Activated effector memory CD4-positive, alpha-beta T cell treated with Interleukin-2 at 50 U/mL for 16 hours (primary cell): ENCODE measurements around the gene KLC4.
"Not testable (repeated sequence)": the region's sequence is repeated elsewhere in the genome, so short reads cannot be mapped to it uniquely, and the experiment has no call there.

Experiments
- DNase-seq: peaks from one replicate; pipeline ENCODE4 v3.0.0-alpha.2; 2020

The KLC4 gene

DNA sequence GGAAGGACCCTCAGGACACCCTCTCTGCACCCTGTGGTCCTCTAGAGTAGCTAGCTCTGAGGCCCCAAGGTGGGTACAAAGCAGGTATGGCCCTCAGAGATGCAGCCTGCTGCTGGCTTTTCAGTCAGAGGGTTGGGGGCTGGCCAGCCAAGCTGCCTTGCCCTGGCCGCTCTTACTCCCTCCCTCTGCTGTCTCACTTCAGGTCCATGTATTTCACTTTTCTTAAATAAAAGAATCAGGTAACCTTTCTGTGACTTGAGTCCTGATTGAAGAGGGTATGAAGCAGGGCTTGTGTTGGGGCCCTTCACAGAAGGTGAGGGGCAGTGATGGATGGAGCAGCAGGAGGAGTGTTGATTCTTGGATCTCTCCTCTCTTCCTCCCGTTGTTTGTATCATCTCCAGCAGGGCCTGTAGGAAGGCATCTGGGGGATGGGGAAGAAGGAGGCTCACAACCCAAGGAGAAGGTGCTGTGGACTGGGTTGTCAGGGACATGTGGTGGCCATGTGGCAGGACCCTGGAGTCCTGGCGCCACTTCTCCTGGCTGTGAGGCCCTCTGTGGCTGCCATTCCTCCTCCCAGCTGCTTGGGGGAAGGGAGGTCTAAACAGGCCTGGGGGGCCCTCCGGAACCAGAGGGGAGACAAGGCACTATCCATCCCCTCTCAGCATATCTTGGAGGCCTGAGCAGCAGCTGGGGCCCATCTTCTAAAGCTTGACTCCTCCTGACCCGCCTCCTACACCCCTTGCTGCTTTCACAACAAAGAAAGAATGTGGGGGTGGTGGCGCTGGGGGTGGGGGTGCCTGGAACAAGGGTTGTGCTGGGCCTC lies 15.6 kb downstream of the KLC4 start:
- no peak for DNase-seq

DNA sequence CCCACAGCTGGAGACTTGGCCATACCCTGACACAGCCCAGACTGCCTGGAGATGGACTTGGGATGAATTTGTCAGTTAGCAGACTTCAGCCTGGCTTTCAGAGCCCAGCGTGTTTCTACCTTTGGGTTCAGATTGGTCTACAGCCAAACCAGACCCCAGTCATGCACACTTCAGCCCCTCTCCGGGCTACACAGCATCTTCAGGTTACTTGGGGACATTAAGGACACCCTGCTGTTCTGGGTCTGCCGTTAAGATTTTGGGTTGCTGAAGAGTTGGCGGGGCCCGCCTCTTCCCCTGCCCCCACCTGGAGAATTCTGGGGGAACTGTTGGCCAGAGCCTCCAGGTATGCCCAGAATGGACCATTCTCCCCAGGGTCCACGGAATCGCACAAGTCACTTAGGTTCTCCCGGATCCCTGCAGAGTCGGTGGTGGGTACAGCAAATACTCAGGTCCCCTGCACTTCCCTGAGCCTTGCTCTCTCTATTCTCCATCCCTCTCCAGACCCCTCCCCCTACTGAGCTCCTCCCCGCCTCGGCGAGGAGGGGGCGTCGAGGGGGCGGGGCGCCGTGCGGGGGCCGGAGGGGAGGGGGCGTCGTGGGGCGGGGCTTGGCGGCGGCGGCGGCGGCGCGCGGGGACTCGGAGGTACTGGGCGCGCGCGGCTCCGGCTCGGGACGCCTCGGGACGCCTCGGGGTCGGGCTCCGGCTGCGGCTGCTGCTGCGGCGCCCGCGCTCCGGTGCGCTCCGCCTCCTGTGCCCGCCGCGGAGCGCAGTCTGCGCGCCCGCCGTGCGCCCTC lies 16.4 kb downstream of the KLC4 start, which contains the start of gene PTK7:
PTK7 (plus strand) TSS at position 645 of the 794 bp plus-strand sequence. CDS start 175 bp downstream, outside the sequence.
- DNase-seq = no peak

DNA sequence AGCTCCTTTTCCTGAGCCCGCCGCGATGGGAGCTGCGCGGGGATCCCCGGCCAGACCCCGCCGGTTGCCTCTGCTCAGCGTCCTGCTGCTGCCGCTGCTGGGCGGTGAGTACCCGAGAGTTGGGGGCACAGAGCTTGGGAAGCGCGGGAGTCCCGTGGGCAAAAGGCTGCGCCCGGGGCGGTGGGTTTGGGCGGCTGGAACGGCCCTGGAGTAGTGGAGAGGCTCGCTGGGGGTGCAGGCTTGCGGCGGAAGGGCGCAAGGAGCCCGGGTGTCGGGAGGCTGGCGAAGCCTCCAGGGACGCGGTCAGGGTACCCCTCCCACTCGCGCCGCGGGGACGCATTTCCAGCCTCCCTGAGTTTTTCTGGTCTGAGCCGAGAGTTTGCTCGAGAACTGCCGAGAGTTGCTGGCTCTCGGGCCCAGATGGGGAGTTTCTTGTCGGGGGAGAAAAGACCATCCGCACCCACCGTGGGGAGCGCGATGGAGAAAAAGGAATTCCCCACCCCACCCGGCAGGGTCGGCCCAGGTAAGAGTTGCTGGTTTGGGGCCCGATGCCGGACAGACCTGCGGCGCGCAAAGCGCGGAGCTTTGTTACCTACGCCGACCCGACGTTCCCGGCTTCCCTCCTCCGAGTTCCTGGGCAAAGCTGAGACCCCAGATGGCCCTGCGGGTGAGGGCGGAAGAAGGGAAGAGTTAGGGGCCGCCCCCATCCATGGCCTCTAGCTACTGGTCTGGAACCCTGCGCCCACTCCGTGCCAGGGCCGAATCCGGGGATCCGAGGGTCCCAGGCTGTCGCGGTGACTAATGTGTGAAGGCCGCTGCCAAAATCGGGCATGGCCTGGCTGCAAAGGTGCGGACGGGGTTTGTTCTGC lies 17.3 kb downstream of the KLC4 start:
- no peak for DNase-seq

DNA sequence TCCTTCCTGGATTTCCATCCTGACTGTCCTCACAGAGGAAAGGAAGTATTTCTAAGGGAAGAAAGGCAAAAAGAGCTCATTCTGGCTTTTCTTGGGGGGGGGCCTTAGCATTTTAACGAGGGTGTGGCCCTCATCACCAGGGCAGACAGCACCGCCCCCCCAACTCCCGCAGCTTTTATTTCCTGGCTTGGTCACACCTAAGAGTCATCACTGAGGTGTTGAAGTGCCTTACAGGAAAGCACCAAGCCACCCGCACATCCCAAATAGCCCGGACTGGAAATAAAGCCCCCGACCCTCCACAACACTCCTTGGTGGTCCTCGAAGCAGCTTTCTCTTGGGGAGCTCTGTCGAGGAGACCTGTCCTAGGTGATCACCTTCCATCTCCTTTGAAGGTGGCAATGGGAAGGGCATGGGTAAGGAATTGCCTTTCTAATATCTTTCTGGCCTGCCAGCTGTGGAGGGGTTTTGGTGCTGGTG lies 17.9 kb downstream of the KLC4 start:
- DNase-seq = no peak

DNA sequence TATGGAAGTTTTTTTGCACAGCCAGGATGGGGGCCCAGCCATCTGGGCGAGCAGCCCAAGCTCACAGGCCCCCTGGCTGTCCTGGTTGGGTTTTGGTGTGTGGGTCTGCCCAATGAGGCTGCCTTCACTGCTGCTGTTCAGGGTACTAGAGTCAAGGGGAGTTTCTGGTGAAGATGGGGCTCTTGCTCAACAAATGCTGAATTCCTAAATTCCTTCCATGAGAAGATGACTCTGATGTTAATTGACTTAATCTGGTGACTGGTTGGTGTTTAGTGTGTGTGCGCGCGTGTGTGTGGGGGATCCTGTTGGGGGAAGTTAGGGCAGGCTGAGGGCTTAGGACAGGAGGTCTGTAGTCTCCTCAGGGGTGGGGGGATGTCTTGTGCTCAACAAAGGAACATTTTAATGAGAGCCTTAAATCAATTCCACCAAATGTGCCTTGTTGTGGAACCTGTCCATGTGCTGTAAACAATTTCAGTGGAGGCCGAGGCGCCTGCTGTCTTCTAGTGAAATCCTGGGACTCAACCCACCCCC lies 18.6 kb downstream of the KLC4 start:
- no peak for DNase-seq

DNA sequence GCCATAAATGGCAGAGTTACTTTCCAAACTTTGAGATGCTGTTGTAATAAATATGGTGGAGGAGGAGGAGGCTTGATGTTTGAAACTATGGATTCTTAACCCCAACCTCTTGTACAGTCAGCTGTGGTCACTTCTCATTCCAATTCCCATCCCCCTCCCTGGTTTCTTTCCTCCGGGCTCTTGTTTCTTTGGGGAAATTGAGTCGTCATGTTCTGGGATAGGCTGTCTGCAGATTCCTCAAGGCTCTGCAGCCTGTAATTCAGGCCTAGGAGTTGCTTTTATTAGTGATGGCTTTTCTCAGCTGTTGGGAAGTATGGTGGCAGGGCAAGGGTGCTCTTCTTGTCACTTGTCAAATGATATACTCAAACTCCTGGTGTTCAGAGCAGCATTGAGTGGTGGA lies 19.3 kb downstream of the KLC4 start:
- no peak for DNase-seq

DNA sequence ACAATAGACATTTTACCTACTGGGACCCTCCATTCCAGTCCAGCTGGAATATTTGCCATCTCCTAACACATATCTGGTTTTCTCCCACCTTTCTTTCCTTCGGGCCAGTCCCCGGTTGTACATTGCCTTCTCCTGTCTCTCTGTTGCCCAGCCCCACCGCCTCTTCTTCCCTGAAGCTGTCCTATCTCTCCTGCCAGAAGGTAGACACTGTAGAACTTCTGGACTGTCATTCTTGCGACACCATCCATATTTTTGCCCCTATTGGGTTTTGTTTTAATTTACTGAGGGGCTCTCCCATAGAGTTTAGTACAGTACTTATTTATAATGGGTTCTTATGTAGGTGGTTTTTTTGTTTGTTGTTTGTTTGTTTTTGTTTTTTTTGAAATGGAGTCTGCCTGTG lies 21.6 kb downstream of the KLC4 start:
- DNase-seq = no peak

DNA sequence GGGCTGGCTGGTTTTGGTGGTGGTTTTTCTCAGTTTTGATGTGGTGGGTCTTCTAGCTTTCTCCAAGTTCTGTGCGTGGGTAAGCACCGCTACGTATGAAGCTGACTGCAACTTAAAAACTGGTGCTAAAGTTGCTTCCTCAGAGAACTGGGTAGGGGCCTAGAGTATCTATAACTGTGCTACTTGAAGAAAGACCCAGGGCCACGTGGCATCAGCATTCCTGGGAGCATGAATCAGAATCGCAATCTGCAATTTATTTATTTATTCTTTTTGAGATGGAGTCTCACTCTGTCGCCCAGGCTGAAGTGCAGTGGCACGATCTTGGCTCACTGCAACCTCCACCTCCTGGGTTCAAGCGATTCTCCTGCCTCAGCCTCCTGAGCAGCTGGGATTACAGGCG lies 22.5 kb downstream of the KLC4 start:
- DNase-seq = not testable (repeated sequence)

DNA sequence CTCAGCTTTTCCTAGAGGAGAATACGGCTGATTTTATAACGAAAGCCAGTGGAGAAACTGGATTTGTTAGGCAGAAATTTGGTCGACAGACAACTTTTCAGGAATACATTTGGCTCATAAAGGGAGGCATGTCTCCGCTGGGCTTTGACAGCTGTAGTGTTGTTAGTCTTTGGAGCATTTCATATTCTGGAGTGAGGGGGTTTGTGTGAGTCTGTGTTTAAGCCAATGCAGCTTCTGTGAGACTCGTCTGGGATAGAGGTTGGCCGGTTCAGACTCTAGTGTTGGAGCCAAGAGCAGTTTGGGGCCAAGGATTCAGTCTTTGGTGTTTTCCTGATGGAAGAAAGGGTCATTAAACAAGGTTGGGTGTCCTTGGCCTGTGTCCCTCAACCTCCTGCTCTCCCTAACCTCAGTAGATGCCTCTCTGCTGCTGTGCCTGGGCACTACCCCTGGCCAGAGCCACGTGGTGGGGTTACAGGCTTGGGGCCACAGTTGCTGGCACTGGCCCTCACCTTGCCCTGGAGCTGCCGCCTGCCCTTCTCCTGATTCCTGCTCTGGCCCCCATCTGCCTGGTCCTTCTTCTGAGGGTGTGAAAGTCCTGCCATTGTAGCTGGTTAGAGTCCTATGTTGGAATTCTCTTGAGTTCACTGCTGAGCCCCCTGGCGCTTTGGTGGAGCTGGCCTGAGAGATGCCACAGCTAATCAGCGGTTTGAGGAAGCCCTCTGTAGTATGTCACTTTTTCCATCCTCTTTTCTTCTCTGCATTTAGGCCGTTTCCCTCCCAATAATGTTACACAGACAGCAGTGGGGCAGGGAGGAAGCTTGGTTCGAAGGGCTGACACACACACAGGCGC lies 23.6 kb downstream of the KLC4 start:
- DNase-seq = no peak

DNA sequence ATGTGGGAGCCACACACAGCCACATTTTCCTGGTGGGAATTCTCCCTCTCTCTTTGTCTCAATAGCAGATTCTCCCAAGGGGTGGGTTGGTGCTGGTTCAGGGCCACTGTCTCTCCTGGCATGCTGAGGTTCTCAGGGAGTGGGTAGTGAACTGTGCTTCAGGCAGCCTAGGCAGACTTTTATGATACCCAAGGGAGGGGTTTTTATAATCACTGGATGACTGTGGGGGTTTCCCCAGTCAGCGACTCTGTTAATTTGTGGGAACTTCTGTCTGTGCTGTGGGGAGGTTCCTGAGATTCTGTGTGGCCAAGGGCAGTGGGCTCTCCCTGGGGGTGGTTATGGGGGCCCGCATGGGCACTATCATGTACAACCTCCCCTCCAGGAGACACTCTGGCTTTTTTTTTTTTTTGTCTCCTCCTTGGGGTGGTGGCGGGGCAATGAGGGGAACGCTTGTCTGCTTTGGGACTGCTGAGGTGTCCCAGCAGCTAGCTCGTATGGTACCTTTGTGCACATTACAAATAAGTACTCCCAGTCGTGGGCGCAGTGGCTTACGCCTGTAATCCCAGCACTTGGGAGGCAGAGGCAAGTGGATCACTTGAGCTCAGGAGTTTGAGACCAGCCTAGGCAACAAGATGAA lies 26.7 kb downstream of the KLC4 start:
- no peak for DNase-seq

DNA sequence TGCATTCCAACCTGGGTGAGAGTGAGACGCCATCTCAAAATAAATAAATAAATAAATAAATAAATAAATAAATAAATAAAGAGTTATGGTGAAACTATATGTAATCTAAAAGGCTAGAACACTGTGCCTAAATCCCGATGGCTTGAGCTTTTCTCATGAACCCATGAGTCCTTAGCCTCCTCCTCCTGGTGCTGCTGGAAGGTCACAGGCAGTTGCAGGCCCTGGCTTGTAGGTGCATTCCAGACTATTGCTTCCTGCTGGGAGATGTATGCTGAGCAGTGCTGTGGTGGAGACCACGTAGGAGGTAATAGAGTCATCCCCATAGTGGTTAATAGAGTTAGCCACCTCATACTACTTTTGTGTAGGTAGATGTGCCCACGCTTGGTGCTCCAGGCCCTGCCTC lies 29.2 kb downstream of the KLC4 start:
- DNase-seq = no peak

DNA sequence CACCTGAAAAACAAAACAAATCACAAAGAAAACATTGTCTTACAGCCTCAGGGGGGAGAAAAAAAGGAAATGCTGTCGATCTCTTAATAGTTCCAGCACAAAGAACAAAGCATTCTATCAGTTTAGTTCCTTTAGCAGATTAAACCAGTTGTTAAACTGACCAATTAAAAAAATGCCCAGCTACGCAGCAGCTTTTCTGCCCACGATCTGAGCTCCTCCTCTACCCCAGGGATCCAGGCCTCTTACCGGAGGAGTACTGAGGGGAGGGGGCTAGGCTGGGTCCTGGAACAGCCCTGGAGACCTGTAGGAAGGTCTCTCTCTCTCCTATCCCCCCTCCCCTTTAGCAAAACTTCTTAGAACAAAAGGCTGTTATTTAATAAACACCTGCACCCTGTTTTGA lies 30.0 kb downstream of the KLC4 start:
- DNase-seq = no peak

DNA sequence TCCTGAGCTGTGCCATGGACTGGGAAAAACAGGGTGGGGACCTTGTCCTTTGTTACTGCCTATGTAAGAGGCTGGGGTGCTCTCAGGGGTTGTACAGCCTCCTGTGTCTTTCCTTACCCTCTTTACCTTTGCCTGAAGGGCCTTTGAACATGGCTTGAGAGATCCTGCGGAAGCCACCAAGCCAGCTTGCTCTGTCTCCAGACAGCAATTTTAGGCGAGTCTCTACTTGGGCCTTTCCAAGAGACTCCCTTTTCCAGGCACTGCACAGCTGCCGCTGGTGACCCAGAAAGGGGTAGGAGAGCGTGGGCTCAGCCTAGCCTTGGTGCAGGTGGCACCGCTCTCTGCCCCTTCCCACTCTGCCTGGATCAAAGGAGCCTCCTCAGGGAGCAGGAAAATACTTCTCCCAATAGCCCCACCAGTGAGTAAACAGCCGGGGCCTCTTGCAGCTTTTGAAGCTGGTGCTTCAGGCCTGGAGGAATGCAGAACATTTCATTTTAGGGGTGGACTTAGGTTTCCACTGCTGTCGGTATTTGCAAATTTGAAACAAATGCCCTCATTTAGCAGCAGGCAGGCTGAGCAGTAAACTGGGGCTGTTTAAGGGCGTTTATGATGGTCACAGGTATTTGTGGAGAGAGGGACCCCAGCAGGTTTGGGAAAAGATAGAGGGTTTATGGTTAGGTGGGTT lies 30.6 kb downstream of the KLC4 start:
- no peak for DNase-seq

DNA sequence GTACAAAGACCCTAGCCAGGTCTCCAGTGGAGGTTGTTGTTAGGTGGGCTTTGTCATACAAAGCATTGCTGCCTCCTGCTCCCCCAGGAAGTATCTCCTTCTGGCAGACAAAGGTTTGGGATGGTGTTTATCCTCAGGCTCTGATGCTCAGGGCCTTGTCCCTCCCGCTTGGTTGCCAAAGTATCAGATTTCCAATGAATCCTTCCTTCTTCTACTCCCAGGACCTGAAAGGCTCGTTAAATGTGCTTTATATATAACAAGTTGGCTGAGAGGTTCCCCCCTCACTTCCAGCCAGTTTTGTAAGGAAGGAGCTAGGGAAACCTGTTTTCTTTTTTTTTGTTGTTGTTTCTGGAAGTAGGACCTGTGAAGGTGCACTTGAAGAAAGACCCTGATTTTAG lies 31.1 kb downstream of the KLC4 start:
- no peak for DNase-seq

DNA sequence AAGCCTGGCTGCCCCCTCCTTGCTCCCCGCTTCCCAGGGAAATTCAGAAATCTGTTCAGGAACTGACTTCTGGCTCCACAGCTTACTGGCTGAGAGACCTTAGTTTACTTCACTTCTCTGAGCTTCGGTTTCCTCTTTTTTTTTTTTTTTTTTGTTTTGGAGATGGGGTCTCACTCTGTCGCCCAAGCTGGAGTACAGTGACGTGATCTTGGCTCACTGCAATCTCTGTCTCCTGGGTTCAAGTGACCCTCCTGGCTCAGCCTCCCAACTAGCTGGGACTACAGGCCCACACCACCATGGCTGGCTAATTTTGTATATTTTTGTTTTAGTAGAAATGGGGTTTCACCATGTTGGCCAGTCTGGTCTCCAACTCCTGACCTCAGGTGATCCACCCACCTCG lies 31.6 kb downstream of the KLC4 start:
- DNase-seq = no peak

DNA sequence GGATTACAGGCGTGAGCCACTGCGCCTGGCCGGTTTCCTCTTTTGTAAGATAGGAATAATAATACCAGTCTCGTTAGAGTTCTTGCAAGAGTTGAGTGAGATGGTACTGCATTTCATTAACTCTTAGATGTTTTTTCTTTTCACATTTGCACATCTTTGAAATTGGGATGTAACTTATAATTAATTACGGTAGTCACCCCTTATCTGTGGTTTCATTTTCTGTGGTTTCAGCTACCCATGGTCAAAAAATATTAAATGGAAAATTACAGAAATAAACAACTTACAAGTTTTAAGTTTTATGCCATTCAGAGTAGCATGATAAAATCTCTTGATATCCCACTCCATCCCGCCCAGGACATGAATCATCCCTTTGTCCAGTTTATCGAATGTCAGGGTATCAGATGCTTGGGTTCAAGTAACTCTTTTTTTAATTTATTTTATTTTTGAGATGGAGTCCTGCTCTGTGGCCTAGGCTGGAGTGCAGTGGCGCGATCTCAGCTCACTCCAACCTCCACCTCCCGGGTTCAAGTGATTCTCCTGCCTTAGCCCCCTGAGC lies 32.1 kb downstream of the KLC4 start:
- no peak for DNase-seq

DNA sequence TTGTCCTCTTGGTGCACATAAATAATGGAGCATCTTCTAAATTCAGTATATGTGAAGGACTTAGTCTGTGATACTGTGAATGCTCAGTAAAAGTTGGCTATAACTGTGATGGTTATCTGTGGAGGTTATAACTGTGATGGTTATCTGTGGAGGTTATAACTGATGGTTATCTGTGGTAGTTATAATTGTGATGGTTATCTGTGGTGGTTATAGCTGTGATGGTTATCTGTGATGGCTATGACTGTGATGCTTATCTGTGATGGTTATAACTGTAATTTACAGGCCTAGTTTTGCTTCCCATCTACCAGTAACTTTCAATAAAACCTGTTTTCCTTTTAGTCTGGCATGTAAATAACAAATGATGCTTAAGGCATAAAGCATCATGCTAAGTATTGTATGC lies 33.2 kb downstream of the KLC4 start:
- no peak for DNase-seq

DNA sequence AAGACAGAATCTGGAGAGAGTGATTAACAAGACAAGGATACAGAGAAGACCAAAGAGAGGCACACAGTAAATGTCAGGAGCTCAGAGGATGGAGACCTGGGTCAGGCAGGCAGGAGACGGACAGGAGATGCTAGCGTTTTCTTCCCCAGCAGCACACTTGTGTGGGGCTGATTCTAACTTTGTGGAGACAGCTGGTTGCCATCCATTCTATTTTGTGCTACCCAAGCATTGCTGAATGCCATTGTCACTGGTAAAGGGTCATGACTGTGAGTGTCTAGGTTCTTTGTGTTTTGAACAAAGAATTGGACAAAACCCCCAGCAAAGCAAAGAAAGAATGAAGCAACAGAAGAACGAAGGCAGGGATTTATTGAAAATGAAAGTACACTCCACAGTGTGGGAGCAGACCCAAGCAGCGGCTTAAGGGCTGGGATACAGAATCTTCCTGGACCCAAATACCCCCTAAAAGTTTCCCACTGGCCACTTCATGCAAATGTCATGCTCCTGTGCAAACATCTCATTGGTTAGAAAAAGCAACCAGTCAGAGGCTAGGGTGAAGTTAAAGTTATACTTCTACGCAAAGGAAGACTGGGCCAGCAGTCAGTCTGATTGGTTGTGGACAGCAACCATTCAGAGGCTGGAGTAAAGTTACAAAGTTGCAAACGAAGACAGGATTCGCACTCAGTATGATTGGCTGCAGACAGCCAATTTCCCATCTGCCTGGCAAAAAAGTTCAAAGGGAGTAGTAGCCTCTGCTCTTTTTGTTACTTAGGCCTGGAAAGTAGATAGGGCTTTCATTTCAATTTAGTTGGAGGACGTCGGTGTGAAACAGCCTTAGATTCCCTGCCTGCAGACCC lies 34.2 kb downstream of the KLC4 start:
- DNase-seq = no peak

DNA sequence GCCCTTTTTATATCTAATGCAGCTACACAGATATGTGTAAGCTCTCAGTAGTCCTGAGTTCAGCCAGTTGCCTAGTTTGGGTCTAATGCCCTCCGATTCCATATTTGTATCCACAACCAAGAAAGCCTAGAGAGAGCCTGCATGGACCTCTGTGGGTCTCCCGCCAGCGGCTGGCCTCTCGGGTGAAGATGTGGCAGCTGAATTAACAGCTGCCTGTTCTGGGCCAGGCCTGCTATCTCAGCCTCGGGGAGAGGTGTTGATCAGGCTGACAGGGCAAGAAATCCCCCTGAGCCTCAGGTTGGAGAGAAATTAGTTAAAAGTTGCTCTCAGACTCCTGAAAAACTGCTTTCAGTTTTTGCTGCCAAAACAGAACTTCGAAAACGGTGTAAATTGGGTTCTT lies 36.5 kb downstream of the KLC4 start:
- no peak for DNase-seq
